HG02943 (cell line): Measurements from ENCODE around the gene FBH1.
"Not testable (repeated sequence)": the region's sequence is repeated elsewhere in the genome, so short reads cannot be mapped to it uniquely, and the experiment has no call there.

Experiments
- ATAC-seq: cut with Tn5 transposase; IDR thresholded peaks from one replicate; pipeline ENCODE4 v1.9.1; 2021; ENCODE audit warnings: mild to moderate bottlenecking, low read depth, moderate library complexity; ENCODE audit not compliant: unreplicated experiment

The FBH1 gene

DNA sequence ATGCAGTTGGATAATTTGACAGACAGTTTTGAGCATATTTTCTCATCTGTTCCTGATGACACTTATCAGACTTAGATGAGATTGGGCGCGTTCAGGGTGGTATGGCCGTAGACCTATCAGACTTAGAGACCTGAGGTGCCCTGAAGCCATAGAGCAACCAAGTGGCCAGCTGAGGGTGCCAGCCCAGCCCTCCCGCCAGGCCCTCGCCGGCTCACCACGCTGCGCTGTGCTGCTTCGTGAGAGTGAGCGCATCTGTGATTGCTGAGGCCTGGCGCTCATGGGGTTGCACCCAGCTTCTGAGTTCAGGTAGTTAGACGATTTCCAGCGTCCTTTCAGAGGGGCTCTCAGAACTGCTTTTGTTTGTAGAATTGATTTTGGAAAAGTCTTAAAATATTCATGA is 10.2 kb downstream of the FBH1 start:
- no peak for ATAC-seq

DNA sequence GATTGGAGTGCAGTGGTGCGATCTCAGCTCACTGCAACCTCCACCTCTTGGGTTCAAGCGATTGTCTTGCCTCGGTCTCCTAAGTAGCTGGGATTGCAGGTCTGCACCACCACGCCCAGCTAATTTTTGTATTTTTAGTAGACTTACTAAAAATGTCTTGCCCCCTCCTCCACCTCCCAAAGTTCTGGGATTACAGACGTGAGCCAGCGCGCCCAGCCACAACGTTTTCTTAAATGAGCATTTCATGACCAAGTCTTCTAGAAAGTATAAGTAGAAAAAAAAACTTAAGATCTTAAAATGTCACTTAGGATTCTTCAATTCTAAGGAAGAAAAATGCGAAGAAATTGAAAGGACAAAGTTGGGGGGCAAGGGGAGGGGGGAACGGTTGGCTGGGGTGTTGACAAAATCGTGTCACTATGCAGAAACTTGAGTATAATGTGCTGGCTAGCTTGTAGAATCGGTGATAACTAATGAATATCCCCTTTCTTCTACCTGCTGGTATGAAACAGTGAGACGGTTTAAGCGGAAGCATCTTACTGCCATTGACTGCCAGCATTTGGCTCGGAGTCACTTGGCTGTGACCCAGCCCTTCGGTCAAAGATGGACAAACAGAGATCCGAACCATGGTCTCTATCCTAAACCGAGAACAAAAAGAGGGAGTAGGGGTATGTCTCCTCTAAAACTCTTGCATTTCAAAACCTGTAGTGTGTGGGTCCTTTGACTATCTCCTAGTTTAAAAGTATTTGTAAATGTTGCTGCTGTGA is 12.7 kb downstream of the FBH1 start:
- no peak for ATAC-seq

DNA sequence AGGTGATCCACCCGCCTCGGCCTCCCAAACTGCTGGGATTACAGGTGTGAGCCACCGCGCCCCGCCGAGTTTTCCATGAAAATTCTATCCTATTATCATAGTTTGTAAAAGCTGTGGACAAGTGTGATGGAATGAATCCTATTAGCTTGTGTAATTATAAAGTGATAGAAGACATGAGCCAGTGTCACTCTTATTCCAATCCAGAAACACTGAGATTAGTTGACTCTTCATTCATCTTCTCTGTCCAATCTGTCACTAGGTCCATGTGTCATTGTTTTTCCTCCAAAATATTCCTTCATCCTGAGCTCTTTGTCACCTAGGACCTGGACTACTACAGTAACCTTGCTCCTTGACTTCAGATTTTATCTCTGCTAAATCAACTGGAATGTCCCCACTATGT is 13.5 kb downstream of the FBH1 start:
- ATAC-seq: no peak

DNA sequence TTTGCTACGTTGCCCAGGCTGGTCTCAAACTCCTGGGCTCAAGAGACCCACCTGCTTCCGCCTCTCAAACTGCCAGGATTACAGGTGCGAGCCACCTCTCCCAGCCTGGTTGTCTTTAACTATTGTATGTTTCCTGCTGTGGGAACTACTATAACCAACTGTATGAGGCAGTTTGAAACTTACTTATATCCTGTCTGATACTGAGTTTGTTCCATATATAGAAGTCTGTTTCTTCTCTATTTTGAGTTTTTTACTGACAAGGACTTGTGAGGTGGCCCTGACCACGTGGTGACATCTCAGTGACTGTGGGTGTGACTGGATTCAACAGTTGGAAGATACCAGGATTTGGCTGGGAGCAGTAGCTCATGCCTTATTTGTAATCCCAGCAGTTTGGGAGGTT is 14.2 kb downstream of the FBH1 start:
- ATAC-seq: peak; percentile 91

DNA sequence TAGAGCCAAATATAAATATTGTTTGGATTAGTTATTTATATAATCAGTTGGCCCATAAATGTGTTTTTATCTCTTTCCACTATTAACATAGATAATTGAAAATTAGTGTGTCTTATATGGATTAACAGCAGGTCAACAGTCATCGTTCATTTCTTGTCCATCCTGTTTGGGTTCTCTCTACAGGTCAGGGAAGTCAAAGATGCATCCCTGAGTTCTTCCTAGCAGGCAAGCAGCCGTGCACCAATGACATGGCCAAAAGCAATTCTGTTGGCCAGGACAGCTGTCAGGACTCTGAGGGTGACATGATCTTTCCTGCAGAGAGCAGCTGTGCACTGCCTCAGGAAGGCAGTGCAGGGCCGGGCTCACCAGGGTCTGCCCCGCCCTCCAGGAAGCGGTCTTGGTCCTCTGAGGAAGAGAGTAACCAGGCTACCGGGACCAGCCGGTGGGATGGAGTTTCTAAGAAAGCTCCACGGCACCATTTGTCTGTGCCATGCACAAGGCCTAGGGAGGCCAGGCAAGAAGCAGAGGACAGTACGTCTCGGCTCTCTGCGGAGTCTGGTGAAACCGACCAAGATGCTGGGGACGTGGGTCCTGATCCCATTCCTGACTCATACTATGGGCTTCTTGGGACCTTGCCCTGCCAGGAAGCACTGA is 15.9 kb downstream of the FBH1 start:
- no peak for ATAC-seq

DNA sequence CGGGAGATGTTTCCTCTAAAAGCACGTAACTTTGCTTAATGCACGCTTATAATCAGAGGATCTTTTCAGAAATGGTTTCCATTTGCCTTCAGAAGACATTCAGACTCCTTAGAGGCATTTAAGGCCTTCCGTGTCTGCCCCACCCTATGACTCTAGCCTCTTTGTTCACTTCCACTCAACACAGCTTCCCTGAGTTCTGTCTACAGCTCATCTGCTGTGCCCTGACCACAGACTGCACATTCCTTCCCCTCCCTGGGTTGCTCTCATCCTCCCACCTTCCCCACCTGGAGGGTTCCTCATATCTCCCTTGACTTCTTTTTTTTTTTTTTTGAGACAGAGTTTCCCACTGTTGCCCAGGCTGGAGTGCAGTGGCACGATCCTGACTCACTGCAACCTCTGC is 16.6 kb downstream of the FBH1 start:
- ATAC-seq: no peak

DNA sequence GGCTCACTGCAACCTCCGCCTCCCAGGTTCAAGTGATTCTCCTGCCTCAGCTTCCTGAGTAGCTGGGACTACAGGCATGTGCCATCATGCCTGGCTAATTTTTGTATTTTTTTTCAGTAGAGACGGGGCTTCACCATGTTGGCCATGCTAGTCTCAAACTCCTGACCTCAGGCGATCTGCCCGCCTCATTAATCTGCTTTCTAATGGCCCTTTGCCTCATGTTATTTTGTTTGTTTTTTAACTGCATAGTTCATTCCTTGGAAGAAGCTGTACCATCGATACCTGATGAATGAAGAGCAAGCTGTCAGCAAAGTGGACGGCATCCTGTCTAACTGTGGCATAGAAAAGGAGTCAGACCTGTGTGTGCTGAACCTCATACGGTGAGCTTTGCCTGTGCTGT is 18.6 kb downstream of the FBH1 start:
- not testable (repeated sequence) for ATAC-seq

DNA sequence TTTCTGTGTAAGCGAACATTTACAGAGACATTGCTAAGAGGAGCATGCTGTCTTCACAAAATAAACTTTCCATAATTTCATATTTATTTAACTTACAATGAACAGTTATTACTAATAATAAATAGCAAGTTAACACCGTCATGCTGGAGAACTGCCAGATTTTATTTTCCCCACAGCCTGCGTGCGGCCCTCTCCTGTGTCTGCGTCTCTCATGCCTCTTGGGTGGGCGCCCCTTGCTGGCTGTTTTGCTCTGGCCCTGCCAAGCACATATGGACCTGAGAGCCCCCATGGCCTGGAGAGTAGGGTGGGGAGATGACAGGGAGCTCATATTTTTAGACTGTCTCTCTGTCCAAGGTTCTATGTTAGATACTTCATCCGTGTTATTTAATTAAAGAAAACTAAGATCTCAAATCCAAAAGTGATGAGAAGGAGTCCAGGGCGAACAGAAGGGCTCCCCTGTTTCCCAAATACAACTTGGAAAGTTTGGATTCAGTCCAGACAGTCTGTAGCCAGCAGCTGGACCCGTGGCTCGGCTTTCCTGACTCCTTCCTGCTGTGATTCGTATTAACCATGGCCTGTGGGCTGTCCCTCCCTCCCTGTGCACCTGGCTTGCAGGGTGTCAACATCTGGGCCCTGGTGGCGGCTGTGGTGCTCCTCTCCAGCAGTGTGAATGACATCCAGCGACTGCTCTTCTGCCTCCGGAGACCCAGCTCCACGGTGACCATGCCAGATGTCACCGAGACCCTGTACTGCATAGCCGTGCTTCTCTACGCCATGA is 20.5 kb downstream of the FBH1 start:
- ATAC-seq: no peak

DNA sequence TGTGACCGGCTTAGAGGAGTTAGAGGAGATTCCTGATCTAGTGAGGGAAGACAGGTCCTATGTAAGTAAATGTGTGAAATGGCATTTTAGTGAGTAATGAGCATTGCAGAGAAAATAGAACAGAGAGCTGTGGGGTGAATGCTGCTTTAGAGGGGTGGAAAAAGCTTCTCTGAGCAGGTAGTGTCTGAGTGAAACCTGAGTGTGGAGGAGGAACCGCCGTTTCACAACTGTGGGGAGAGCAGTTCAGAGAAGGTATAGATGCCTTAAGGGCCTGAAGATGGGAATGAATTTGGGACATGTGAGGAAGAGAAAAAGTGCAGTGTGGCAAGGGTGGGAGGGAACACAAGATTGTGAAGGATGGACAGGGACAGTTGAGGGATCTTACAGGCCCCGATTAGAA is 21.6 kb downstream of the FBH1 start:
- no peak for ATAC-seq

DNA sequence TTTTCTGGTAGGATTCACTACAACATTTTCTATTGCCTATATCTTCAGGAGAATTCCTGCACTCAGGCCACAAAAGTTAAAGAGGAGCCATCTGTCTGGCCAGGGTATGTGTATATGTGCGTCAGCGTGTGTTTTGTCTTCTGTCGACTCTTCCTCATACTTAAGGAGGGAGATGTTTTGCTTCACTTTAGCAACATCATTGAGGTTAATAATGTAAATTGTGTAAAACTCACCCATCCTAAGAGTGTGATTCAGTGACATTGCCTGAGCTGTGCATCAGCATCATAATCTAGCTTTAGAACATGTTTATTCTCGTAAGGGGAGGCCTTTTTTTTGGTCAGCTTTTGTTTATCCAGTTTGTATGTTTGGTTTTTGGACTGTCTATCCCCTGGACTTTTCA is 23.7 kb downstream of the FBH1 start:
- no peak for ATAC-seq

DNA sequence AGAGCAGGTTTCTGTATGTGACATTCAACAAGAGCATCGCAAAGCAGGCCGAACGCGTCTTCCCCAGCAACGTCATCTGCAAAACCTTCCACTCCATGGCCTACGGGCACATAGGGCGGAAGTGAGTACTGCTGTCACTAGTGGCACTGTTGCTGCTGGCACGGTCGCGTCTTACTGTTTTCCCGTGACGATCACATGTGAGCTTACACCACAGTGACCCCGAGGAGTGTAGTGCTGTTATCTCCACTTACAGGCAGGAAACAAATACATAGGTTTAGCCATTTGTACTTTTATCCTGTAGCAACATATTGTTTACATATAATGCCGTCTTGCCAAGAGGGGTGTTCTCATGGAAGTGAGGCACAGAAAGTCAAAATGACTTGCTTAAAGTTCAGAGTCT is 25.4 kb downstream of the FBH1 start:
- ATAC-seq: no peak

DNA sequence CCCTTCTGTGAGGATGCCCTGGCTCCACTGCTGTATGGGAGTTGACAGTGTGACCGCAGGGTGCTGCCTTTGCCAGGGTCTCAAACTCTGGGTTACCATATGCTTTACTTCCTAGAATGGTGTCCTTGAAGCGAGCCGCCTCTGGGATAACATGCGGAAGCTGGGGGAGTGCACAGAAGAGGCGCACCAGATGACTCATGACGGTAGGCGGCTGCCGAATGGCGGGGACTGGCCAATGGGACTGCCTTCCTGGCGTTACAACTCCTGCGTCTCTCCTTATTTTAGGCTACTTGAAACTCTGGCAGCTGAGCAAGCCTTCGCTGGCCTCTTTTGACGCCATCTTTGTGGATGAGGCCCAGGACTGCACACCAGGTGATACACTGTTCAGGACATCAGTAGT is 27.3 kb downstream of the FBH1 start:
- no peak for ATAC-seq

DNA sequence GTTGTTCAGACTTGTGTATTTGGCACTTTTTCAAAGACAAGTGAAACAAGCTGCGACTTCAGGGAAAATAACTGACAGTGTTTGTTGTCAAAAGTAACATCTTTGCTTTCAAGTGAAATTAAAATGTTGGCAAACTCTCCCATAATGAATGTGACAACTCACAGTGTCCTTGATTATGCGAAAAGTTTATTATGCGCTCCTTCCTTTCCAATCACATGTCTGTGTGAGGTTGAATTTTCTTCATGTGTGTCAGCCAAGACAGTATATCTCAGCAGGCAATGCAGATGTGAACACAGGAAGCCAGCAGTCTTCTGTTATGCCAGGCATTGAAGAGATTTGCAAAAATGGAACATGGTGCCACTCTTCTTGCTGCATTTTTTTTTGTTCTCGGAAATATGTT is 28.7 kb downstream of the FBH1 start:
- no peak for ATAC-seq

DNA sequence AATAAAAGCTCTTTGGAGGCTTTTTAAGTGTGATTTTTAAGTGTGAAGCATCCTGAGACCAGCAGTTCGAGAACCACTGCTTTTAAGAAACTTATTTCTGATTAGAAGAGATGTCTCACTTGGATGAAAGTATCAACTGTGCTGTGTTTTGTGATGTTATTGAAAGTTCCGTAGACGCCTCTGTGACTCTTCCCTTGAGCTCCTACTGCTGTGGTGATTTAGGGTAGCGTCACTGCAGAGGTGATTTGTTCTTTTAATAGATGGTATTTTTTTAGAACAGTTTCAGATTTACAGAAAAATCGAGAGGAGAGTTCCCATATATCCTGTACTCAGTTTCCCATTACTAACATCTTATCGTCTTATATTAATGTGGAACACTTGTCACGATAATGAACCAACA is 29.5 kb downstream of the FBH1 start:
- no peak for ATAC-seq

DNA sequence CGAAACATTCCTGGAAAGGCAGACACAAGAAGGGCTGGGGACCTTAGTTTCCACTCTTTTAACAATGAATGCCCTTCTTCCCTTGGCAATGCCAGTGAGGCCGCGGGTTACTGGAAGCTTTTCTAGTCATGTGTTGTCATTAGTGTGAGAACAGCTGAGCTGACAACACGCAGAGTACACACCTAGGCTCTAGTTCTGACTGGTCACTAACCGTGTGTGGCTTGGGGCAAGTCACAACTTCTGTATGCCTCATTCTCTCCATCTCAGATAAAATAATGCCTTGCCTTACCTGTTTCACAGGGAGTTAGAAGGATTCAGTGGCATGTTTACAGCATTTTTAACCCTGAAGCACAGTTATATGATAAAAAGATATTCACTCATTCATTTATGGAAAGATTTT is 31.7 kb downstream of the FBH1 start:
- ATAC-seq: no peak

DNA sequence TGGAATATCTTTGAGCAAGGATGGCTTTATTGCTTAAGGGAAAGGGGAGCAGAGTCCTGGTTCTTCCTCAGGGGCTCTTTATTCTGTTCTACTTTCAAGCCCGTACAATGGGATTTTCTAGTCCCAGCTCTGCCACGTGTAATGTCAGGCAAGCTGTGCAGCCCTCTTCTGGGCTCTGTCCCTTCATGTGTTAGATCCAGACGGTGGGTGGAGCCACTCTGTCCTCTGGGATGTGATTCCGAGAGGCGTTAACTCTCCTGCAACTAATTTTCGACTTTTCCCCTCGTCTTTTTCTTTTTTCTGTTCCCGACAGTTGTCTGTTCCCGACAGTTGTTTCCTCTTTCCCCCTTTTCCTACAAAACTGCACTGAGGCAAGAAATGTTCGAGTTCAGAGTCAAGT is 34.8 kb downstream of the FBH1 start:
- no peak for ATAC-seq

DNA sequence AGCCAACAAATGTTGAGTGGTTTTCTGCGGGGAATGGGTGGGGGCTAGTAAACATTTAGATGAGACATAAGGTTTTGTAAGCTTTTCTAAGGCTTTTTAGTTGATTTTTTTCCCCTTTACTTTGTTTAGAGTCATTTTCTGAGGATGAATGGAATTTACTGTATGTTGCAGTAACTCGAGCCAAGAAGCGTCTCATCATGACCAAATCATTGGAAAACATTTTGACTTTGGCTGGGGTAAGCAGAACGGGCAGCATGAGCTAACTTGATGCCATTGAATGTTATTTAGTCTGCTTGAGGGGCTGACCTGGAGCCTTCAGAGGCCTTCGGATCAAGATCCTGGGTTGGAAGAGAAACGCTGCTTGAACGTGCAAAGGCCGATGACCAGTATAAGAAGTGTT is 37.3 kb downstream of the FBH1 start:
- no peak for ATAC-seq

DNA sequence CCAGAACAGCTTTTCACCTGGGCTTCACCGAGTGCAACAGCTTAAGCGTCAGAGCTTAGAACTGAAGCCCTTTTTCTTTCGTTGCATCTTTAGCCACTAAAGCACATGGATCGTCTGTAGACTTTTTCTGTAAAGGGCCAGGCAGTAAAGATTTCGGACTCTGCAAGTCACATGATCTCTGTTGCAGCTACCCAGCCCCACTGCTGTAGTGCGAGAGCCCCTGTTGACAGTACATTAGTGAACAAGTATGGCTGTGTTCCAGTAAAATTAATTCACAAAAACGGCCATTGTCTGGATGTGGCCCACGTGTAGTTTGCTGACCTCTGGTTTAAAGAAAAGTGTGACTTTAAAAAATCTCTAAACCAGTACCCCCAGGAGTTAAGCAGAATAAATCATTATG is 39.4 kb downstream of the FBH1 start:
- no peak for ATAC-seq

DNA sequence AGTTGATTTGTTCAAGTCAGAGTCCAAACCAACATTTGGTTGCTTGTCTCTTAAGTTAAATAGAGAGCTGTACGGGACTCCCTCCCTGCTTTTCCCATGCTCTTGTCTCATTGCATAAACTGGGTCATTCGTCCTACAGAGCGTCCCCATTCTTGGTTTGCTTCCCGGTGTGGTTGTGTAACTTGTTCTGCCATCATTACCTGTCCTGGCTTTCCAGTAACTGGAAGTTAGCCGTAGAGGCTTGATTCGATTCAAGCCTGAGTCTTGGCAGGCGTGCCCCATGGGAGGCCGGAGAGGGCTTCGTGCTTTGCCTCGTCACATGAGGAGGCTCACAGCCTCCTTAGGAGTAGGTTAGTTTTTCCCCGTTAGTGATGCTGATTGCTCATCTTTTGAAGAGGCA is 40.2 kb downstream of the FBH1 start:
- ATAC-seq: no peak

DNA sequence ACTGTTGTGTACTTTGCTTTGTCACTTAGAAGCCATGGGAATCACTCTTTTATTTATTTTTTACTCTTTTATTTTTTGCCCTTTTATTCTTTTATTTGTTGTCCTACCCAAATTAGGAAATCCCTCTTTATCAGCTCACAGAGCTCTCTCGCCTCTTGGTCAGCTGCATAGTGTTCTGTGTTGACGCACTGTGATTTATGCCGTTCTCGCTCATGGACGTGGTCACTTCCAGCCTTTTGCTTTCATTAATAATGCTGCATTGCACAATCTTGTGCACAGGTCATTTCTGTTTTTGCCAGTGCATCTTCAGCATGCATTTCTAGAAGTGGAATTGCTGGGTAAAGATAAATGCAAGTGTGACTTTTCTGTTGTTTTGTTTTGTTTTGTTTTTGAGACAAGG is 42.3 kb downstream of the FBH1 start:
- ATAC-seq: no peak

DNA sequence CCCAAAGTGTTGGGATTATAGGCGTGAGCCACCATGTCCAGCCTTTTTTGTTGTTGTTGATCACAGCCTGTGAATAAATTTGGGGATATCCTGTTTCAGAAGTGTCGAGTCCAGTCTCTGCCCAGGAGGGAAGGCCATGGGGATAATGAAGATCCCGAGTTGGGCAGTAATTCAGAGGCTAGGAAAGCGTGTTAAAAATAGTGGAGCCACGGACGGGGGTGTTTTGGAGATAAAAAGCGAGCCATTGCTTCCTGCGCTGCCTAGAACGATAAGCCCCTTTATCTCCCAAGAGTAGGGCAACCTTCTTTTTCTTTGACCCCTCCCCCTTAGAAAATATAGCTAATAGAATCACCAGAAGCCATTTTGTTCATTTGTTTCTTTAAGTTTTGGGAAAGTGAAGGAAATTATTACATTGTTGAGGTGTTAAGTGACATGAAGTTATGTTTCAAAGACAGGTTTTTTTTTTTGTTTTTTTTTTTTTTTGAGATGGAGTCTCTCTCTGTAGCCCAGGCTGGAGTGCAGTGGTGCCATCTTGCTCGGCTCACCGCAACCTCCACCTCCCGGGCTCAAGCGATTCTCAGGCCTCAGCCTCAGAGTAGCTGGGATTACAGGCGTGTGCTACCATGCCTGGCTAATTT is 44.0 kb downstream of the FBH1 start:
- ATAC-seq: no peak
